KMS-11 (cell line): ENCODE data around the gene DISC1.

ENCODE experiments used
- H2AFZ ChIP-seq: fragments of 200-600 bp; sonication (generic); 2 replicates; pipeline ENCODE4 v1.6.1; 2016; ENCODE audit warnings: antibody characterized with exemption, mixed run types, low read depth
- H3K27ac ChIP-seq: fragments of 200-600 bp; sonication (generic); 2 replicates; pipeline ENCODE4 v1.6.1; 2016; ENCODE audit warnings: mild to moderate bottlenecking, mixed run types
- H3K27me3 ChIP-seq: fragments of 200-600 bp; sonication (generic); 2 replicates; pipeline ENCODE4 v1.6.1; 2017; ENCODE audit warnings: mild to moderate bottlenecking, low read depth, mixed run types, moderate library complexity; ENCODE audit not compliant: insufficient read depth
- H3K36me3 ChIP-seq: fragments of 200-600 bp; sonication (generic); 2 replicates; pipeline ENCODE4 v1.6.1; 2017; ENCODE audit warnings: mild to moderate bottlenecking, mixed run types; ENCODE audit not compliant: insufficient read depth
- H3K4me1 ChIP-seq: fragments of 200-600 bp; sonication (generic); 2 replicates; pipeline ENCODE4 v1.6.1; 2016; ENCODE audit warnings: mild to moderate bottlenecking, low read depth, mixed run types; ENCODE audit not compliant: poor library complexity, severe bottlenecking
- H3K4me2 ChIP-seq: fragments of 200-600 bp; sonication (generic); 2 replicates; pipeline ENCODE4 v1.7.0; 2016; ENCODE audit warnings: mild to moderate bottlenecking, mixed run types
- H3K4me3 ChIP-seq: fragments of 200-600 bp; sonication (generic); IDR thresholded peaks from 2 replicates; pipeline ENCODE4 v1.6.1; 2017; ENCODE audit warnings: low read depth, low read length, mixed read lengths; ENCODE audit not compliant: insufficient read depth
- H3K79me2 ChIP-seq: fragments of 200-600 bp; sonication (generic); 2 replicates; pipeline ENCODE4 v1.6.1; 2016; ENCODE audit warnings: low read depth, mixed run types; ENCODE audit not compliant: insufficient read depth
- H3K9ac ChIP-seq: fragments of 200-600 bp; sonication (generic); 2 replicates; pipeline ENCODE4 v1.6.1; 2016; ENCODE audit warnings: mild to moderate bottlenecking, mixed run types
- H4K20me1 ChIP-seq: fragments of 200-600 bp; sonication (generic); 2 replicates; pipeline ENCODE4 v1.6.1; 2016; ENCODE audit warnings: mild to moderate bottlenecking, mixed run types; ENCODE audit not compliant: insufficient read depth
- CTCF ChIP-seq: fragments of 200-600 bp; sonication (generic); conservative IDR thresholded peaks from 2 replicates; pipeline ENCODE4 v1.6.1; 2017; ENCODE audit warnings: low read depth, mild to moderate bottlenecking, antibody characterized with exemption, low read length, moderate library complexity, mixed read lengths

Gene DISC1

DNA sequence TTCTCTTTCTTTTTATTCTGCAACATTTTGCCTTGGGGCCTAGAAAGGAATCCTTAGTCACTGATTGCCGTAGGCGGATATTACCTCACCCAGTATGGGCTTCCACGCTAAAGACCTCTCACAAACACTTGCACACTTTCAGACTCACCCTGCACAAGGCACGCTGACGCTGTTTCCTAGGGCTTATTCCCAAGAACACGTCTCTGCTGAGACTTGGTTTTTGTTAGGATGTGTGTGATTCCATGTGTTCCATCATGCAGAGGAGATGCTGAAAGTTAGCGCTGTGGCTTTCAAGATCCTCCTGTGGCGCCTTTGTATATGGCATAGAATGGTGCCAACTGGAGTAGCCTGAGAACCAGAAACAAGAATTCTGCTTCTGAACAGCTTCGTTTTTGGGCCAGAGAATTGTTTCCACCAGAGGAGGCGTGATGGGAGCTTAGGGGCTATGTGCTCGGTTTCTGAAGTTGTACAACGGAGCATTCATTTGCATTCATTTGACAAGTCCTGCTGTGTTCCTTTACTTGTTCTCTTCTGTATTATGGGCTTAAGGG, 297.0 kb downstream of the DISC1 start:
- H4K20me1 ChIP-seq = no peaks in the 10 kb centered on the region
- H3K4me3 ChIP-seq = no peak overlapping the region
- no peak overlapping the region for H3K4me2 ChIP-seq
- H3K79me2 ChIP-seq = no peaks in the 10 kb centered on the region
- no peaks in the 10 kb centered on the region for H3K36me3 ChIP-seq
- no peak overlapping the region for H2AFZ ChIP-seq
- peaks cover 15% of the 10 kb centered on the region for H3K4me1 ChIP-seq
- H3K27ac ChIP-seq = no peak overlapping the region
- TF ChIP-seq CTCF = no peak
- H3K9ac ChIP-seq = no peak overlapping the region
- no peaks in the 10 kb centered on the region for H3K27me3 ChIP-seq

- no peak overlapping the region for H3K4me3 ChIP-seq
- no peaks in the 10 kb centered on the region for H3K36me3 ChIP-seq
- no peak overlapping the region for H3K4me2 ChIP-seq
- H3K27me3 ChIP-seq = no peaks in the 10 kb centered on the region
- no peaks in the 10 kb centered on the region for H3K79me2 ChIP-seq
- TF ChIP-seq CTCF = no peak
- no peak overlapping the region for H3K9ac ChIP-seq
- H2AFZ ChIP-seq = no peak overlapping the region
- H4K20me1 ChIP-seq = no peaks in the 10 kb centered on the region
- no peak overlapping the region for H3K27ac ChIP-seq
- peaks cover 9% of the 10 kb centered on the region for H3K4me1 ChIP-seq
Measured at GRCh38 chr1:231924180-231924579, 297.6 kb downstream of the DISC1 start.

- Histone ChIP-seq H4K20me1 (no peaks in the 10 kb centered on the region), H2AFZ (no peak overlapping the region)
- no peak for TF ChIP-seq CTCF
Measured at GRCh38 chr1:231925864-231926263, 299.3 kb downstream of the DISC1 start.

GRCh38 chr1:231926340-231926739, 299.8 kb downstream of the DISC1 start:
- Histone ChIP-seq H4K20me1 (no peaks in the 10 kb centered on the region), H3K9ac (no peak overlapping the region), H3K27me3 (no peaks in the 10 kb centered on the region), H3K4me1 (no peaks in the 10 kb centered on the region), H3K79me2 (no peaks in the 10 kb centered on the region), H3K27ac (no peak overlapping the region), H3K4me3 (no peak overlapping the region), H3K36me3 (no peaks in the 10 kb centered on the region), H2AFZ (no peak overlapping the region), H3K4me2 (no peak overlapping the region)
- no peak for TF ChIP-seq CTCF

More at GRCh38 chr1:231925864-231926263, 299.3 kb downstream of the DISC1 start:
- Histone ChIP-seq H3K4me2 (no peak overlapping the region), H3K79me2 (no peaks in the 10 kb centered on the region), H3K27me3 (no peaks in the 10 kb centered on the region), H3K4me1 (no peaks in the 10 kb centered on the region), H3K4me3 (no peak overlapping the region), H3K27ac (no peak overlapping the region), H3K36me3 (no peaks in the 10 kb centered on the region), H3K9ac (no peak overlapping the region)
